Smooth muscle cell of the pulmonary artery (primary cell): ENCODE measurements around the gene KRTAP17-1. TPM values are rescaled to one million over a fixed set of nuclear protein-coding genes. Genes with fewer than 3 reads are reported as not detected.

Source experiments
- total RNA-seq: library from RNA; depleted of rRNA; stranded (reverse); fragments of >200 nt; gene quantifications from 2 replicates; pipeline ENCODE4 v1.2.3, GENCODE V29; 2014

The KRTAP17-1 gene
- not detected in 2 replicates for total RNA-seq

GRCh38 chr17:41315204-41315794, at the start of gene KRTAP17-1:
KRTAP17-1 (minus strand) TSS chr17:41315710; CDS start chr17:41315650, 60 bp downstream.

GRCh38 chr17:41350381-41350878, 34.9 kb upstream of the KRTAP17-1 start, which contains the start of gene KRT33A:
KRT33A (minus strand) TSS chr17:41350828; CDS start chr17:41350767, 61 bp downstream.

GRCh38 chr17:41308918-41309359, 6.6 kb downstream of the KRTAP17-1 start, which contains the start of gene KRTAP16-1:
KRTAP16-1 (minus strand) TSS chr17:41309309; CDS start chr17:41309253, 56 bp downstream.

GRCh38 chr17:41301916-41302901, 13.3 kb downstream of the KRTAP17-1 start, which contains the start of gene KRTAP29-1:
KRTAP29-1 (minus strand) TSS chr17:41302851; CDS start chr17:41302851, 0 bp downstream.

GRCh38 chr17:41275648-41276190, 39.8 kb downstream of the KRTAP17-1 start, which contains the start of gene KRTAP9-7:
KRTAP9-7 (plus strand) TSS chr17:41275698; CDS start chr17:41275698, 0 bp downstream.

GRCh38 chr17:41265078-41265477, 50.4 kb downstream of the KRTAP17-1 start, which contains the start of gene KRTAP9-6:
KRTAP9-6 (plus strand) TSS chr17:41265378; CDS start chr17:41265378, 0 bp downstream.

Other genes with a start within 250 kb of the KRTAP17-1 start
- not detected in 2 replicates for gene KRTAP2-4, start 249.8 kb downstream of the KRTAP17-1 start, total RNA-seq
- gene KRTAP4-7, start 231.6 kb downstream of the KRTAP17-1 start, total RNA-seq: not detected in 2 replicates
- gene KRTAP4-8, start 217.6 kb downstream of the KRTAP17-1 start, total RNA-seq: not detected in 2 replicates
- gene KRTAP4-16, start 213.5 kb downstream of the KRTAP17-1 start, total RNA-seq: not detected in 2 replicates
- not detected in 2 replicates for gene KRTAP4-9, start 210.3 kb downstream of the KRTAP17-1 start, total RNA-seq
- not detected in 2 replicates for gene KRTAP4-11, start 197.3 kb downstream of the KRTAP17-1 start, total RNA-seq
- not detected in 2 replicates for gene KRTAP4-12, start 191.5 kb downstream of the KRTAP17-1 start, total RNA-seq
- gene KRTAP4-6, start 175.2 kb downstream of the KRTAP17-1 start, total RNA-seq: not detected in 2 replicates
- gene KRTAP4-5, start 165.9 kb downstream of the KRTAP17-1 start, total RNA-seq: not detected in 2 replicates
- not detected in 2 replicates for gene KRTAP4-4, start 155.0 kb downstream of the KRTAP17-1 start, total RNA-seq
- gene KRTAP4-3, start 147.5 kb downstream of the KRTAP17-1 start, total RNA-seq: not detected in 2 replicates
- not detected in 2 replicates for gene KRTAP4-2, start 137.5 kb downstream of the KRTAP17-1 start, total RNA-seq
- not detected in 2 replicates for gene KRTAP4-1, start 130.8 kb downstream of the KRTAP17-1 start, total RNA-seq
- not detected in 2 replicates for gene KRTAP9-1, start 125.8 kb downstream of the KRTAP17-1 start, total RNA-seq
- gene KRTAP9-2, start 89.1 kb downstream of the KRTAP17-1 start, total RNA-seq: not detected in 2 replicates
- not detected in 2 replicates for gene KRTAP9-3, start 83.3 kb downstream of the KRTAP17-1 start, total RNA-seq
- gene KRTAP9-8, start 77.7 kb downstream of the KRTAP17-1 start, total RNA-seq: not detected in 2 replicates
- gene KRTAP9-4, start 66.0 kb downstream of the KRTAP17-1 start, total RNA-seq: not detected in 2 replicates
- gene KRTAP9-9, start 60.3 kb downstream of the KRTAP17-1 start, total RNA-seq: not detected in 2 replicates
- gene KRTAP9-6, start 50.3 kb downstream of the KRTAP17-1 start, total RNA-seq: not detected in 2 replicates
- gene KRTAP9-7, start 40.0 kb downstream of the KRTAP17-1 start, total RNA-seq: not detected in 2 replicates
- not detected in 2 replicates for gene KRTAP29-1, start 12.9 kb downstream of the KRTAP17-1 start, total RNA-seq
- gene KRTAP16-1, start 6.4 kb downstream of the KRTAP17-1 start, total RNA-seq: not detected in 2 replicates
- gene KRT33A, start 35.1 kb upstream of the KRTAP17-1 start, total RNA-seq: not detected in 2 replicates
- not detected in 2 replicates for gene KRT33B, start 54.1 kb upstream of the KRTAP17-1 start, total RNA-seq
- 0.20 and 0.46 TPM in 2 replicates for gene KRT34, start 66.6 kb upstream of the KRTAP17-1 start, total RNA-seq
- gene KRT31, start 81.9 kb upstream of the KRTAP17-1 start, total RNA-seq: not detected in 2 replicates
- not detected in 2 replicates for gene KRT37, start 108.9 kb upstream of the KRTAP17-1 start, total RNA-seq
- under 0.01 and 0.13 TPM in 2 replicates for gene KRT38, start 125.3 kb upstream of the KRTAP17-1 start, total RNA-seq
- 0.30 TPM in 1 of 2 replicates, not detected in the other for gene KRT32, start 151.7 kb upstream of the KRTAP17-1 start, total RNA-seq
- gene KRT35, start 165.4 kb upstream of the KRTAP17-1 start, total RNA-seq: not detected in 2 replicates
- gene KRT36, start 174.2 kb upstream of the KRTAP17-1 start, total RNA-seq: not detected in 2 replicates
- gene KRT13, start 189.9 kb upstream of the KRTAP17-1 start, total RNA-seq: not detected in 2 replicates
- gene KRT15, start 203.2 kb upstream of the KRTAP17-1 start, total RNA-seq: 0.13 and 2.8 TPM in 2 replicates
- 17.7 and 120 TPM in 2 replicates for gene KRT19, start 212.6 kb upstream of the KRTAP17-1 start, total RNA-seq